Chondrocyte (in vitro differentiated cells): ENCODE measurements around the gene ARHGAP42. TPM values are rescaled to one million over a fixed set of nuclear protein-coding genes. Genes with fewer than 3 reads are reported as not detected.

Source experiments
- DNase-seq: peaks from one replicate; pipeline ENCODE4 v3.0.0; 2021; ENCODE audit warnings: mixed read lengths, low spot score
- H3K27ac Mint-ChIP-seq: one replicate; pipeline ENCODE4 v1.8.0; 2021; ENCODE audit warnings: mild to moderate bottlenecking, moderate library complexity, mixed read lengths; ENCODE audit not compliant: unreplicated experiment
- H3K27me3 Mint-ChIP-seq: 2 replicates; pipeline ENCODE4 v1.8.0; 2021; ENCODE audit warnings: low read depth, mixed read lengths
- H3K36me3 Mint-ChIP-seq: 2 replicates; pipeline ENCODE4 v1.8.0; 2021; ENCODE audit warnings: low read depth, mixed read lengths
- H3K4me1 Mint-ChIP-seq: 2 replicates; pipeline ENCODE4 v1.8.0; 2021; ENCODE audit warnings: low read depth, mild to moderate bottlenecking, mixed read lengths
- H3K4me3 Mint-ChIP-seq: one replicate; pipeline ENCODE4 v1.8.0; 2021; ENCODE audit warnings: mild to moderate bottlenecking, moderate library complexity, mixed read lengths; ENCODE audit not compliant: unreplicated experiment
- H3K9me3 Mint-ChIP-seq: 2 replicates; pipeline ENCODE4 v1.8.0; 2021; ENCODE audit warnings: low read depth, mixed read lengths
- total RNA-seq: library from RNA; stranded (reverse); gene quantifications from 3 replicates; pipeline ENCODE4 v1.2.1, GENCODE V29; 2021
- TF ChIP-seq, protein P1 (sequence below): fragments of 200-600 bp; sonication (generic); IDR thresholded peaks from 2 replicates; pipeline ENCODE4 v1.5.0; 2021; ENCODE audit warnings: antibody characterized with exemption, mild to moderate bottlenecking, moderate library complexity

The ARHGAP42 gene
- total RNA-seq, 1 donor from 2014 or later, result 16.1 TPM

DNA sequence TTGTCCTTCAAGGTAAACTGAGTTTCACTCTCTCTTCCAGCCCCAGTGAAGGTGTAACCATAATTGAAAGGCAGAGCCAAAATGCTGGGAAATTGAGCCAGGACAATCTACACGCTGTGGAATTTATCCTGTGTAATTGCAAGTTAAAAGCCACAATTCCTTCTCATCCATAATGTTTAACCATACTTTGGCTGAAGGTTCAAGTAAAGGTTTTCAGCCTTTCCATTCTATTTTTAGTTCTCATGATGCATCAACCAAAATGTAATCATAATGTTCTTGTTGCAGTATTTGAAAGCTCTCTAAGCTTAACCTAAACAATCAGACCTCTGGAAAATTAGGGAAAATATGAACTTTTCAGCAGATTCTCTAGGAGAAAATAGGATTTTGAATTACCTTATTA, 14.0 kb upstream of the ARHGAP42 start:
- no peaks in the 10 kb centered on the region for H3K4me1 Mint-ChIP-seq
- H3K27me3 Mint-ChIP-seq, result no peaks in the 10 kb centered on the region
- no peak overlapping the region for H3K27ac Mint-ChIP-seq
- no peak for DNase-seq
- no peak overlapping the region for H3K4me3 Mint-ChIP-seq
- TF ChIP-seq, protein P1, sequence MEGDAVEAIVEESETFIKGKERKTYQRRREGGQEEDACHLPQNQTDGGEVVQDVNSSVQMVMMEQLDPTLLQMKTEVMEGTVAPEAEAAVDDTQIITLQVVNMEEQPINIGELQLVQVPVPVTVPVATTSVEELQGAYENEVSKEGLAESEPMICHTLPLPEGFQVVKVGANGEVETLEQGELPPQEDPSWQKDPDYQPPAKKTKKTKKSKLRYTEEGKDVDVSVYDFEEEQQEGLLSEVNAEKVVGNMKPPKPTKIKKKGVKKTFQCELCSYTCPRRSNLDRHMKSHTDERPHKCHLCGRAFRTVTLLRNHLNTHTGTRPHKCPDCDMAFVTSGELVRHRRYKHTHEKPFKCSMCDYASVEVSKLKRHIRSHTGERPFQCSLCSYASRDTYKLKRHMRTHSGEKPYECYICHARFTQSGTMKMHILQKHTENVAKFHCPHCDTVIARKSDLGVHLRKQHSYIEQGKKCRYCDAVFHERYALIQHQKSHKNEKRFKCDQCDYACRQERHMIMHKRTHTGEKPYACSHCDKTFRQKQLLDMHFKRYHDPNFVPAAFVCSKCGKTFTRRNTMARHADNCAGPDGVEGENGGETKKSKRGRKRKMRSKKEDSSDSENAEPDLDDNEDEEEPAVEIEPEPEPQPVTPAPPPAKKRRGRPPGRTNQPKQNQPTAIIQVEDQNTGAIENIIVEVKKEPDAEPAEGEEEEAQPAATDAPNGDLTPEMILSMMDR, result no peak
- no peaks in the 10 kb centered on the region for H3K9me3 Mint-ChIP-seq
- H3K36me3 Mint-ChIP-seq, result no peaks in the 10 kb centered on the region

DNA sequence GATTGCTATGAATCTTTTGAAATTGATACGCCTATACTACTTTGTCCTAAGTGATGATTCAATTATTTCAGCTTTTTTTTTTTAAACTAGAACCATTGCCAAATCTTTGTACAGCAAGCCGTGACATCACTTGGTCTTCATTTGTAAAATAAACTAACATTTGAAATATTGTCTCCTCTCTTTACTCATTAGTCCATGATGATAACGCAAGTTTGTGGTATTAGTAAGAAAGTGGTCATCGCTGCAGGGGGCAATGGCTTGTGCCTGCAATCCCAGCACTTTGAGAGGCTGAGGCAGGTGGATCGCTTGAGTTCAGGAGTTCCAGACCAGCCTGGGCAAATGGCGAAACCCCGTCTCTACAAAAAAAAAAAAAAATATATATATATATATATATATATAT, 12.9 kb upstream of the ARHGAP42 start:
- TF ChIP-seq, protein P1, result no peak
- DNase-seq, result no peak
- no peaks in the 10 kb centered on the region for H3K36me3 Mint-ChIP-seq

DNA sequence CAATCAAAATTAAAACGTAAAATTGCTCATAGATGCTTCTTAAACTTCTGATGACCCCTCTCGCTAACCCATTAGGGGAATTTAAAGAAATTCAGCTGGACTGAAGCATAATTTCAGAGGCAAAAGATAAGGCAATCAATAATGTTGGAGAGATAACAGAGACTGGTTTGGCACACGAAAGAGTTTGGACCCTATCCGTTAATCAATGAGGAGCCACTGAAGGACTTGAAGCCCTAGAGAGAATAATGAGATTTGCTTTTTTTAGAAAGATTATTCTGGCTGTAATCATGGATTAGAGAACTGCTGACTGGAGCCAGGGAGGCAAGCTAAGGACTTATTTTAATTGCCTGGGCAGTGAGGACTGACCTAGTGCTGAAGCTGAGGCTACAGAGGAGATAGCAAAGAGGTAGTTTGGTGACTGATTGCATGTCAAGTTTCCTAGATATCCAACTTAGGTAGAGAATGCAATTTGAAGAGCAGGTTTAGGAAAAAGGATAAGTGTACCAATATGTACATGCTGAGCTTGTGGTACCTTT, 11.9 kb upstream of the ARHGAP42 start:
- Mint-ChIP-seq H3K4me1 (no peaks in the 10 kb centered on the region), H3K27ac (no peak overlapping the region), H3K4me3 (no peak overlapping the region), H3K36me3 (no peaks in the 10 kb centered on the region), H3K9me3 (no peaks in the 10 kb centered on the region), H3K27me3 (no peaks in the 10 kb centered on the region)
- TF ChIP-seq, protein P1, result no peak
- DNase-seq, result no peak

More for the DNA sequence above, 12.9 kb upstream of the ARHGAP42 start:
- Mint-ChIP-seq H3K4me1 (no peaks in the 10 kb centered on the region), H3K27me3 (no peaks in the 10 kb centered on the region), H3K27ac (no peak overlapping the region), H3K9me3 (no peaks in the 10 kb centered on the region), H3K4me3 (no peak overlapping the region)

DNA sequence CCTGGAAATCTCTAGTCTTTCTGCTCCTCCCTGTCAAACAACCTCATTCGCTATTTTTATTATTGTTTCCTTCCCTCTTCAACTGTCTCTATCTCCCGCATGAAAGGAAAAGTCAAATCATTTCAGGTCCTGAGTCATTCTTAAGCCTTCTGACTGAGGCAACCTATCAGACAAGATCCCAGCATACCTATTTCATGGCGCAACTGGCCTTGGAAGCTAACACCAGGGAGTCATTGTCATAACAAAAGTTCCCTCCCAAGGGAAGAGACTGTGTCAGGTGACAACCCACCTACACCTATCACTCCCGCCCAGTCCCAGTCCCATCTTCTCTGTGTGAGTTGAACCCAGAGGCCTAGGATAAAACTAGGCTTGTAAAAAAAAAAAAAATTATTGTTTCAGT, 10.2 kb upstream of the ARHGAP42 start:
- no peak overlapping the region for H3K27ac Mint-ChIP-seq
- no peak for DNase-seq
- no peaks in the 10 kb centered on the region for H3K27me3 Mint-ChIP-seq
- no peak overlapping the region for H3K4me3 Mint-ChIP-seq
- peaks cover 6% of the 10 kb centered on the region for H3K4me1 Mint-ChIP-seq
- no peaks in the 10 kb centered on the region for H3K9me3 Mint-ChIP-seq
- TF ChIP-seq, protein P1, result no peak
- no peaks in the 10 kb centered on the region for H3K36me3 Mint-ChIP-seq

DNA sequence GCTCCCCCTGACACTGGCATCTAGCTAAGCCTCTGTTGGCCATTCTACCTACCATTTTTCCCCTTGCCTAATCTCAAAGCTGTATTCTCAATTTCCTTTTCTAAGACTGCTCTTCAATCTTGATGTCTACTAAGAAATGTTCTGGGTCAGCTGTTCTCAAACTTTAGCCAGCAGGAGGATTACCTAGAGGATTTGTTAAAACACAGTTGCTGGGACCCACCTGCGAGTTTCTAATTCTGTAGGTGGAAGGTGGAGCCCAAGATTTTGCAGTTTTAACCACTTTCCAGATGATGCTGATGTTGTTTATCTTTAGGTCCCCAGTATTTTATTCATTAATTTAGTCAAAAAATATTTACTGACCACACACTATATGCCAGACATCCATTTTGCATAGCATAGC, 9.3 kb upstream of the ARHGAP42 start:
- Mint-ChIP-seq H3K36me3 (no peaks in the 10 kb centered on the region), H3K4me1 (peaks cover 10% of the 10 kb centered on the region), H3K27me3 (no peaks in the 10 kb centered on the region), H3K4me3 (no peak overlapping the region), H3K9me3 (no peaks in the 10 kb centered on the region), H3K27ac (no peak overlapping the region)
- no peak for DNase-seq
- TF ChIP-seq, protein P1, result peak; percentile 19
